Loucy (cell line): ENCODE results near the gene IL1R2.

Experiments used
- H2AFZ ChIP-seq: fragments of 200-600 bp; sonication (generic); 2 replicates; pipeline ENCODE4 v1.6.0; 2016; ENCODE audit warnings: antibody characterized with exemption, mild to moderate bottlenecking, low read length, moderate library complexity
- H3F3A ChIP-seq: fragments of 200-600 bp; 2 replicates; pipeline ENCODE4 v1.6.0; 2016; ENCODE audit warnings: antibody characterized with exemption, low read depth, mild to moderate bottlenecking
- H3K27me3 ChIP-seq: fragments of 200-600 bp; sonication (generic); 2 replicates; pipeline ENCODE4 v1.6.1; 2014; ENCODE audit warnings: low read length, mild to moderate bottlenecking; ENCODE audit not compliant: insufficient read depth, poor library complexity, severe bottlenecking
- H3K36me3 ChIP-seq: fragments of 200-600 bp; sonication (generic); 2 replicates; pipeline ENCODE4 v1.6.1; 2016; ENCODE audit warnings: low read length; ENCODE audit not compliant: insufficient read depth
- H3K4me1 ChIP-seq: fragments of 200-600 bp; sonication (generic); 2 replicates; pipeline ENCODE4 v1.5.1; 2014; ENCODE audit warnings: low read length, mild to moderate bottlenecking; ENCODE audit not compliant: insufficient read depth, poor library complexity, severe bottlenecking
- H3K4me2 ChIP-seq: fragments of 200-600 bp; sonication (generic); 2 replicates; pipeline ENCODE4 v1.6.0; 2014; ENCODE audit warnings: antibody characterized with exemption, low read length, low read depth, mild to moderate bottlenecking; ENCODE audit not compliant: poor library complexity, severe bottlenecking
- H3K4me3 ChIP-seq: fragments of 200-600 bp; sonication (generic); 2 replicates; pipeline ENCODE4 v1.5.1; 2014; ENCODE audit warnings: low read length, mild to moderate bottlenecking, mixed read lengths; ENCODE audit not compliant: poor library complexity, severe bottlenecking
- H3K79me2 ChIP-seq: fragments of 200-600 bp; sonication (generic); 2 replicates; pipeline ENCODE4 v1.6.1; 2014; ENCODE audit warnings: low read length; ENCODE audit not compliant: insufficient read depth
- H3K9ac ChIP-seq: fragments of 200-600 bp; sonication (generic); 2 replicates; pipeline ENCODE4 v1.6.0; 2014; ENCODE audit warnings: mild to moderate bottlenecking, low read depth, low read length, moderate library complexity; ENCODE audit not compliant: poor library complexity, severe bottlenecking
- H3K9me2 ChIP-seq: fragments of 200-600 bp; sonication (generic); replicated peaks from 2 replicates; pipeline ENCODE4 v1.6.1; 2016; ENCODE audit warnings: low read depth, low read length, mixed read lengths
- H3K9me3 ChIP-seq: fragments of 200-600 bp; sonication (generic); 2 replicates; pipeline ENCODE4 v1.6.1; 2014; ENCODE audit warnings: mild to moderate bottlenecking, antibody characterized with exemption, low read length, low read depth; ENCODE audit not compliant: insufficient read depth
- H4K20me1 ChIP-seq: fragments of 200-600 bp; sonication (generic); 2 replicates; pipeline ENCODE4 v1.6.0; 2014; ENCODE audit warnings: antibody characterized with exemption, low read length, mild to moderate bottlenecking; ENCODE audit not compliant: insufficient read depth, poor library complexity, severe bottlenecking
- EZH2phosphoT487 ChIP-seq: fragments of 200-600 bp; IDR thresholded peaks from 2 replicates; pipeline ENCODE4 v1.6.1; 2018; ENCODE audit warnings: antibody characterized with exemption, mild to moderate bottlenecking, moderate library complexity, borderline replicate concordance
- TF ChIP-seq, protein P1 (sequence below): fragments of 200-600 bp; sonication (generic); conservative IDR thresholded peaks from 2 replicates; pipeline ENCODE4 v1.5.1; 2014; ENCODE audit warnings: mild to moderate bottlenecking, antibody characterized with exemption, low read length

Gene IL1R2

DNA sequence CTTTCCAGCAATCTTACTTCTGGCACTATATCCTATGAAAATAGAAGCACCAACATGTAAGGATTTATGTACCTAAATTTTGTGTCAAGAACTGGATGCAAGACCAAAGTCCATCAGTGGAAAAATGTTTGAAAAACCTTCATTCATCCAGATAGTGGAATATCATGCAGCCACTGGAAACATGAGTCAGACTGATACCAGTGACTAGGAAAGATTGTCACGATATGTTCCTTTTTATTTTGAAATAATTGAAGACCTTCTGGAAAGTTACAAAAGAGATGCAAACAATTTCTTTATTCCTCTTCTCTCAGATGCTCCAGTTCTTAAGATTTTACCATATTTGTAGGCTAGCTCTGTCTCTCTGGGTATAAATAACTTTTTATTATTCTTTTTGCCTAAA is 40.5 kb upstream of the IL1R2 start:
- H4K20me1 ChIP-seq = no peaks in the 10 kb centered on the region
- no peaks in the 10 kb centered on the region for H3F3A ChIP-seq
- no peak overlapping the region for H3K4me2 ChIP-seq
- H3K79me2 ChIP-seq = no peaks in the 10 kb centered on the region
- TF ChIP-seq, protein P1, sequence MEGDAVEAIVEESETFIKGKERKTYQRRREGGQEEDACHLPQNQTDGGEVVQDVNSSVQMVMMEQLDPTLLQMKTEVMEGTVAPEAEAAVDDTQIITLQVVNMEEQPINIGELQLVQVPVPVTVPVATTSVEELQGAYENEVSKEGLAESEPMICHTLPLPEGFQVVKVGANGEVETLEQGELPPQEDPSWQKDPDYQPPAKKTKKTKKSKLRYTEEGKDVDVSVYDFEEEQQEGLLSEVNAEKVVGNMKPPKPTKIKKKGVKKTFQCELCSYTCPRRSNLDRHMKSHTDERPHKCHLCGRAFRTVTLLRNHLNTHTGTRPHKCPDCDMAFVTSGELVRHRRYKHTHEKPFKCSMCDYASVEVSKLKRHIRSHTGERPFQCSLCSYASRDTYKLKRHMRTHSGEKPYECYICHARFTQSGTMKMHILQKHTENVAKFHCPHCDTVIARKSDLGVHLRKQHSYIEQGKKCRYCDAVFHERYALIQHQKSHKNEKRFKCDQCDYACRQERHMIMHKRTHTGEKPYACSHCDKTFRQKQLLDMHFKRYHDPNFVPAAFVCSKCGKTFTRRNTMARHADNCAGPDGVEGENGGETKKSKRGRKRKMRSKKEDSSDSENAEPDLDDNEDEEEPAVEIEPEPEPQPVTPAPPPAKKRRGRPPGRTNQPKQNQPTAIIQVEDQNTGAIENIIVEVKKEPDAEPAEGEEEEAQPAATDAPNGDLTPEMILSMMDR = no peak
- no peak for TF ChIP-seq EZH2phosphoT487
- no peaks in the 10 kb centered on the region for H3K36me3 ChIP-seq
- H3K9me2 ChIP-seq = no peaks in the 10 kb centered on the region
- H3K9ac ChIP-seq = no peak overlapping the region
- no peaks in the 10 kb centered on the region for H3K27me3 ChIP-seq
- no peaks in the 10 kb centered on the region for H3K4me1 ChIP-seq
- no peaks in the 10 kb centered on the region; the same call in 1 of the 2 replicates for H3K9me3 ChIP-seq
- no peak overlapping the region for H2AFZ ChIP-seq
- no peak overlapping the region for H3K4me3 ChIP-seq

DNA sequence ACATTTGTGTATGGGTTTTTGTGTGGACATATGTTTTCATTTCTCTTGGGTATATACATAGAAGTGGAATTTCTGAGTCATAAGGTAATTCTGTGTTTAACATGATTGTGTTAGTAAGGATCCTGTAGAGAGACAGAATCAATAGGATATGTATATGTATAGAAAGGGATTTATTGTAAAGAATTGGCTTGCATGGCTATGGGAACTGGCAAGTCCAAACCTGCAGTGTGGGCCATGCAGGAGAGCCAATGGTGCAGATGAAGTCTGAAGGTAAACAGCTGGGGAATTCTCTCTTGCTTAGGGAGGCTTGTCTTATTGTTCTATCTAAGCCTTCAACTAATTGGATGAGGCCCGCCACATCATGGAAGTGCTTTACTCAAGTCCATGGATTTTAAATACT is 39.2 kb upstream of the IL1R2 start:
- H3K4me3 ChIP-seq = no peak overlapping the region
- no peaks in the 10 kb centered on the region for H3F3A ChIP-seq
- no peaks in the 10 kb centered on the region for H3K4me1 ChIP-seq
- no peak overlapping the region for H2AFZ ChIP-seq
- H3K79me2 ChIP-seq = no peaks in the 10 kb centered on the region
- no peaks in the 10 kb centered on the region for H3K36me3 ChIP-seq
- no peak overlapping the region for H3K4me2 ChIP-seq
- no peak for TF ChIP-seq EZH2phosphoT487
- TF ChIP-seq, protein P1 = no peak
- H3K27me3 ChIP-seq = no peaks in the 10 kb centered on the region
- no peaks in the 10 kb centered on the region; the same call in 1 of the 2 replicates for H3K9me3 ChIP-seq
- H4K20me1 ChIP-seq = no peaks in the 10 kb centered on the region
- H3K9ac ChIP-seq = no peak overlapping the region
- no peaks in the 10 kb centered on the region for H3K9me2 ChIP-seq

DNA sequence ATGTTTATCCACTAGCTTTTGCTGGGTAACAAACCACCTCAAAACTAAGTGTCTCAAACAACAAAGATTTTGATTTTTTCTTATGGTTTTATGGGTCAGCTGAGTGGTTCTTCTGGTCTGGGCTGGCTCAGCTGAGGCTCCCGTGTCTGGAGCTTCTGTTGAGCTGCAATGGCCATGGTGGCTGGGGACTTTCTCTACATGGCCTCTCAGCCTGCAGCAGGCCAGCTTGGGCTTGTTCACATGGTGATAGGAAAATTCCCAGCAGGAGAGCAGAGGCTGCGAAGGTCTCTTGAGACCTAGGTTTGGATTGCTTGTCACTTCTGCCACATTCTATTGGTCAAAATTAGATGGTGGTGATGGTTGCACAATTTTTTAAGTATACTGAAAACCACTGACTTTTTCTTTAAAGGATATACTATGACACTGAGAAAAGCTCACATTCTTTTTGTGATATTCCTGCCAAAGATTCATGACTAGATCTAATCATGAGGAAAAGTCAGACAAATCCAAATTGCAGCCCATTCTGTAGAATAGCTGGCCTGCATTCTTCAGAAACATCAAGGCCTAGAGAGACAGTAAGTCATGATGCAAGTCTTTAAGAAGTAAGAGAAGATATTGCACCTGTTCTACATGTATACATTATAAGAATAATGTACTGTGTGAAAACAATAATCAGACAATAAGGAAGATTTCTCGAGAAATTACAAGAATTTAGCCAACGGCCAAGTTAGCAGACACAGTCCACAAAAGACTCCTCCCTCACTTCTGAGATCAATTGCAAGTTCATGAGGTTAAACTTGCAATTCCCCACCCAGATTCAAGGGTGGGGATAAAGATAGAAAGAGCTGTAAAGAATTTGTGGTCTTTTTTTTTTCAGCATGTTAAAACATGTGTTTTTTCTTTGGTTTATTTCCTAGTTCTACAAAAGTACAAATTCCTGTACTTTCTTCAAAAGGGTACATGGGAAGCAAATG is 35.0 kb upstream of the IL1R2 start:
- Histone ChIP-seq H3K9me2 (no peaks in the 10 kb centered on the region), H3K4me1 (no peaks in the 10 kb centered on the region), H3F3A (no peaks in the 10 kb centered on the region), H4K20me1 (no peaks in the 10 kb centered on the region), H3K4me3 (no peak overlapping the region), H3K9me3 (no peaks in the 10 kb centered on the region; the same call in 1 of the 2 replicates), H3K9ac (no peak overlapping the region), H3K4me2 (no peak overlapping the region), H3K27me3 (no peaks in the 10 kb centered on the region), H2AFZ (no peak overlapping the region), H3K79me2 (no peaks in the 10 kb centered on the region), H3K36me3 (no peaks in the 10 kb centered on the region)
- TF ChIP-seq EZH2phosphoT487 = no peak
- TF ChIP-seq, protein P1 = no peak
